GM19328 (cell line): ENCODE measurements around the gene STAC2.

Experiments used
- ATAC-seq: cut with Tn5 transposase; IDR thresholded peaks from one replicate; pipeline ENCODE4 v1.9.1; 2021; ENCODE audit warnings: mild to moderate bottlenecking, moderate library complexity; ENCODE audit not compliant: unreplicated experiment

Gene STAC2

GRCh38 chr17:39235555-39236449 lies 10.1 kb upstream of the STAC2 start:
- ATAC-seq, result no peak

GRCh38 chr17:39231591-39232551 lies 6.1 kb upstream of the STAC2 start:
- ATAC-seq, result no peak

GRCh38 chr17:39231091-39231561 lies 5.4 kb upstream of the STAC2 start:
- ATAC-seq, result no peak

GRCh38 chr17:39230361-39230760 lies 4.6 kb upstream of the STAC2 start:
- ATAC-seq, result no peak

- ATAC-seq, result no peak
Observed at GRCh38 chr17:39229274-39229913, 3.6 kb upstream of the STAC2 start.

- ATAC-seq, result no peak
Observed at GRCh38 chr17:39227364-39227919, 1.7 kb upstream of the STAC2 start.

GRCh38 chr17:39225959-39226683 lies 376 bp upstream of the STAC2 start:
- no peak for ATAC-seq

GRCh38 chr17:39224778-39225307 lies 902 bp downstream of the STAC2 start:
- ATAC-seq, result no peak

- no peak for ATAC-seq
Observed at GRCh38 chr17:39223907-39224777, 1.6 kb downstream of the STAC2 start.

- ATAC-seq, result no peak
Observed at GRCh38 chr17:39222866-39223834, 2.6 kb downstream of the STAC2 start.

- no peak for ATAC-seq
Observed at GRCh38 chr17:39222151-39222550, 3.6 kb downstream of the STAC2 start.

- no peak for ATAC-seq
Observed at GRCh38 chr17:39221572-39221971, 4.2 kb downstream of the STAC2 start.

- ATAC-seq, result no peak
Observed at GRCh38 chr17:39219647-39220154, 6.0 kb downstream of the STAC2 start.

GRCh38 chr17:39218906-39219305 lies 6.8 kb downstream of the STAC2 start:
- ATAC-seq, result no peak

GRCh38 chr17:39217734-39218369 lies 7.9 kb downstream of the STAC2 start:
- ATAC-seq, result no peak

GRCh38 chr17:39213852-39214251 lies 11.9 kb downstream of the STAC2 start:
- no peak for ATAC-seq
